ENCODE results near the gene PPIC. TPM values are rescaled to one million over a fixed set of nuclear protein-coding genes. Genes with fewer than 3 reads are reported as not detected.

PPIC gene
- polyA plus RNA-seq, 3 donors, result not detected

DNA sequence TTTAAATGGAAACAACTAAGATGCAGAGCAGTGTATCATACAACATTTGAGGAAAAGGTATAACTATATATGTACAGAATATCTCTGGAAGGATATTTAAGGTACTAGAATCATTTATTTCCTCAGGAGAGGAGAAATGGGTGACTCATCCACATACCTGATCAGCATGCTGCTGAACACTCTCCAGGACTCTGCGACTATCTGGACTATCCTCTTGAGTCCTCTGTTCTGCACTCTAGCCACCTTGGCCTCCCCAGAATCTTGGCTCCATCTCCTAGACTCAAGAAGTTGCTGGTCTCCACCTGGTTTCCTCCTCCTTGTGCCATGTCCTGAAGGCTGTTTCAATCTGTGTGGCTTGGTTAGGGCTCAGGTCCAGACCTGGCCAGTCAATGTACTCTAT lies 43.7 kb upstream of the PPIC start:
- DNase-seq, result no peak
- intact Hi-C loops (cut with micrococcal nuclease), result no loop called here
- no peak overlapping the region for H2AFZ ChIP-seq (ENCODE audit: insufficient read depth, low read depth, low read length, poor library complexity, severe bottlenecking)
- Mint-ChIP-seq H3K27ac (no peak overlapping the region), H3K9me3 (peaks cover 0 to 6% (median 0%) of the 10 kb centered on the region in 7 donors), H3K36me3 (no peaks in the 10 kb centered on the region), H3K27me3 (ENCODE audit: low read depth in 3 of 3) (peaks cover 44 to 70% (median 46%) of the 10 kb centered on the region in 3 donors), H3K4me3 (no peak overlapping the region), H3K4me1 (no peaks in the 10 kb centered on the region)
- H3K4me3 ChIP-seq (replicated peaks in 1 of 3; ENCODE audit: low read depth in 2 of 3, low read length in 3 of 3), result no peak overlapping the region
- no peak overlapping the region for H3K4me2 ChIP-seq (replicated peaks; ENCODE audit: extremely low read depth, low read length, poor library complexity, severe bottlenecking)
- H4K20me1 ChIP-seq (ENCODE audit: insufficient read depth, low read length), result no peaks in the 10 kb centered on the region
- H3K4me1 ChIP-seq (ENCODE audit: control insufficient read depth in 1 of 2, insufficient read depth in 2 of 2, low read length in 2 of 2), result no peaks in the 10 kb centered on the region
- no peak overlapping the region for H3K27ac ChIP-seq (ENCODE audit: low read depth in 1 of 2, low read length in 2 of 2)
- peaks cover 39 to 71% of the 10 kb centered on the region in 2 donors for H3K27me3 ChIP-seq (ENCODE audit: control insufficient read depth in 2 of 2, insufficient read depth in 2 of 2, low read length in 2 of 2)
- H3K36me3 ChIP-seq (replicated peaks in 1 of 2; ENCODE audit: control insufficient read depth in 1 of 2, insufficient read depth in 2 of 2, low read length in 2 of 2), result no peaks in the 10 kb centered on the region
- H3K79me2 ChIP-seq (ENCODE audit: insufficient read depth, low read length), result no peaks in the 10 kb centered on the region
- TF ChIP-seq, protein P1, sequence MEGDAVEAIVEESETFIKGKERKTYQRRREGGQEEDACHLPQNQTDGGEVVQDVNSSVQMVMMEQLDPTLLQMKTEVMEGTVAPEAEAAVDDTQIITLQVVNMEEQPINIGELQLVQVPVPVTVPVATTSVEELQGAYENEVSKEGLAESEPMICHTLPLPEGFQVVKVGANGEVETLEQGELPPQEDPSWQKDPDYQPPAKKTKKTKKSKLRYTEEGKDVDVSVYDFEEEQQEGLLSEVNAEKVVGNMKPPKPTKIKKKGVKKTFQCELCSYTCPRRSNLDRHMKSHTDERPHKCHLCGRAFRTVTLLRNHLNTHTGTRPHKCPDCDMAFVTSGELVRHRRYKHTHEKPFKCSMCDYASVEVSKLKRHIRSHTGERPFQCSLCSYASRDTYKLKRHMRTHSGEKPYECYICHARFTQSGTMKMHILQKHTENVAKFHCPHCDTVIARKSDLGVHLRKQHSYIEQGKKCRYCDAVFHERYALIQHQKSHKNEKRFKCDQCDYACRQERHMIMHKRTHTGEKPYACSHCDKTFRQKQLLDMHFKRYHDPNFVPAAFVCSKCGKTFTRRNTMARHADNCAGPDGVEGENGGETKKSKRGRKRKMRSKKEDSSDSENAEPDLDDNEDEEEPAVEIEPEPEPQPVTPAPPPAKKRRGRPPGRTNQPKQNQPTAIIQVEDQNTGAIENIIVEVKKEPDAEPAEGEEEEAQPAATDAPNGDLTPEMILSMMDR (IDR thresholded peaks at IDR 0.05), result no peak
- no CpG with 5 or more reads among the region's 1 CpG for WGBS (ENCODE audit: insufficient coverage)
- no peak overlapping the region for H3K9ac ChIP-seq (ENCODE audit: insufficient read depth, low read length, poor library complexity, severe bottlenecking)
- no peaks in the 10 kb centered on the region for H3K9me3 ChIP-seq (replicated peaks in 1 of 2; ENCODE audit: control insufficient read depth in 1 of 2, insufficient read depth in 1 of 2, low read length in 2 of 2)

DNA sequence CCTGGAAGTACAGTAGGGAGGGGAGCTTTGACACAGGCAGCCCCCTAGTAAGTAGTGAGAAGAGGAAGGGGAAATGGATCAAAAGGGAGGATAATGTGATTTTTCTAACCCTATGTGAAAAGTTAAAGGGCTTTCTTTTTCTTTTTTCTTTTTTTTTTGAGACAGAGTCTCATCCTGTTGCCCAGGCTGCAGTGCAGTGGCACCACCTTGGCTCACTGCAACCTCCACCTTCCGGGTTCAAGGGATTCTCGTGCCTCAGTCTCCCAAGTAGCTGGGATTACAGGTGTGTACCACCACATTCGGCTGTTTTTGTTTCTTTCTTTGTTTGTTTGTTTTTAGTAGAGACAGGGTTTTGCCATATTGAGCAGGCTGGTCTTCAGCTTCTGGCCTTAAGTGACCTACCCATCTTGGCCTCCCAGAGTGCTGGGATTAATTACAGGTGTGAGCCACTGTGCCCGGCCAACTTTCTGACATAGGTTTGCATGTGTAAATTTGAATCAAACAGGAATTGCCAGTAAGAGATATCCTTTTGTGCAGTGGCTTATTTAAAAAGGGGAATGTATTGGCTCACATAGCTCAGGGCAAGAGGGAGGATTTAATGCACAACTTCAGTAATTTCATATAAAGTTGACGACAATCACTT lies 39.1 kb upstream of the PPIC start:
- Mint-ChIP-seq H3K27me3 (ENCODE audit: low read depth in 3 of 3) (peaks cover 14 to 31% (median 23%) of the 10 kb centered on the region in 3 donors), H3K27ac (no peak overlapping the region), H3K4me1 (no peaks in the 10 kb centered on the region), H3K9me3 (peaks cover 0 to 6% (median 2%) of the 10 kb centered on the region in 7 donors), H3K4me3 (no peak overlapping the region), H3K36me3 (no peaks in the 10 kb centered on the region)
- H3K27me3 ChIP-seq (ENCODE audit: control insufficient read depth in 2 of 2, insufficient read depth in 2 of 2, low read length in 2 of 2), result peaks cover 6 to 25% of the 10 kb centered on the region in 2 donors
- H3K36me3 ChIP-seq (replicated peaks in 1 of 2; ENCODE audit: control insufficient read depth in 1 of 2, insufficient read depth in 2 of 2, low read length in 2 of 2), result no peaks in the 10 kb centered on the region
- H3K9me3 ChIP-seq (replicated peaks in 1 of 2; ENCODE audit: control insufficient read depth in 1 of 2, insufficient read depth in 1 of 2, low read length in 2 of 2), result no peaks in the 10 kb centered on the region
- H3K4me2 ChIP-seq (replicated peaks; ENCODE audit: extremely low read depth, low read length, poor library complexity, severe bottlenecking), result no peak overlapping the region
- no CpG with 5 or more reads among the region's 5 CpGs for WGBS (ENCODE audit: insufficient coverage)
- intact Hi-C loops (cut with micrococcal nuclease), result no loop called here
- no peaks in the 10 kb centered on the region for H3K4me1 ChIP-seq (ENCODE audit: control insufficient read depth in 1 of 2, insufficient read depth in 2 of 2, low read length in 2 of 2)
- H3K79me2 ChIP-seq (ENCODE audit: insufficient read depth, low read length), result no peaks in the 10 kb centered on the region
- no peak overlapping the region for H3K9ac ChIP-seq (ENCODE audit: insufficient read depth, low read length, poor library complexity, severe bottlenecking)
- H2AFZ ChIP-seq (ENCODE audit: insufficient read depth, low read depth, low read length, poor library complexity, severe bottlenecking), result no peak overlapping the region
- H4K20me1 ChIP-seq (ENCODE audit: insufficient read depth, low read length), result no peaks in the 10 kb centered on the region
- H3K4me3 ChIP-seq (replicated peaks in 1 of 3; ENCODE audit: low read depth in 2 of 3, low read length in 3 of 3), result no peak overlapping the region
- TF ChIP-seq, protein P1 (IDR thresholded peaks at IDR 0.05), result no peak
- no peak for DNase-seq
- H3K27ac ChIP-seq (ENCODE audit: low read depth in 1 of 2, low read length in 2 of 2), result no peak overlapping the region

Data from CD14-positive monocyte (primary cell).